SK-MEL-5 (cell line): ENCODE data around the gene DNAJC6. TPM values are rescaled to one million over a fixed set of nuclear protein-coding genes. Genes with fewer than 3 reads are reported as not detected.
"Not testable (repeated sequence)": the region's sequence is repeated elsewhere in the genome, so short reads cannot be mapped to it uniquely, and the experiment has no call there.

Experiments used
- DNase-seq: peaks from one replicate; pipeline ENCODE4 v3.0.0-alpha.2; 2016; ENCODE audit warnings: low read depth, low spot score
- in situ Hi-C: cut with HindIII; loops from 2 replicates; pipeline ENCODE4 v1.10.0; 2016; ENCODE audit warnings: low sequenced_read_pairs, high pct_unique_total_duplicates, low pct_unique_long_range_greater_than_20kb
- total RNA-seq: library from RNA; depleted of rRNA; stranded (reverse); fragments of >200 nt; shearing (Covaris generic); gene quantifications from 2 replicates; pipeline ENCODE4 v1.2.3, GENCODE V29; 2014

The DNAJC6 gene
- total RNA-seq, 1 experiment from 2014 or later = 0.40 TPM

DNA sequence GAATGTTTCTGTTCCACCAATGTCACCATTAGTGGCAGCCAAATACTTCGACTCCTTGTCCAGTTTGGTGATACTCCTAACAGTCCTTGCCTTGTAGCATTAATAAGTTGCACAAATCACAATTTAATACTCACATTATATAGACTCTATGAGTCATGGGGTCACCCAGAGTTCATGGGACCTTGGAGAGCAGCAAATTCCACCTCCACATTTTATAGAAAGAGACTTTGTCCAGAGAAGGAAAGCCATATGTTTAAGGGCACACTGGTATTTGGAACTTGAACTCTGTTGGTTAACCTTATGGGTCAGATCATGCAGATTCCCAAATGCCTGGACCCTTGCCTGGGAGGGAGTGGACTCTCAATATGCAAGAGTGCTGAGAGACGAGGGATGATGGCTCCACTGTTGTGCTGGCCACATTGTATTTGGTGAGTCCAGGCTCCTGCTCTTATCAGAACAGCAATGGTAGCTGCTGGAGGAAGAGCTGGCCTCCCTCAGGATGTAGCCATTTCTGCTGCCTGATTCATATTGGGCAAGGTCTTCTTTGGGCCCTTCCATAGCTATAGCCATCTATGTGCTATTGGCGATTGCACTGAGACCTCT lies 30.6 kb downstream of the DNAJC6 start:
- DNase-seq = no peak
- in situ Hi-C loops = no loop called here

DNA sequence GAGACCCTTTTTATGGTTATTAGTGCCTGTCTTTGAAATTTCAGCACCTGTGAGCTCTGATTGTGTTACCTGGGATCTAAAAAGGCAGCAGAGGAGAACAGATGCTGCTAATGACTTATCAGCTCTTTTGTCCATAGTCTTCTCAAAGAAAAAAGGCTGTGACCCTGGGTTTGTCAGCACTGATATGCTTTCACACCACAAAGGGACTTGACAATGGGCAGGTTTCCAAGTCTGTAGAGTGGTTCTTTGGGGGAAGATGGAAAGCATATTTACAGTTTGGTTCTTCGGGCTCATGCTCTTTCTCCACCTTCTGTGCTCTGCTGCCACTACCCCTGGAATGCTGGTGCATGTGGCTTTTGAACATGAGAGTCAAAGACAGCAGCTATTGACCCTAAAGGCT lies 32.0 kb downstream of the DNAJC6 start:
- in situ Hi-C loops = no loop called here

DNA sequence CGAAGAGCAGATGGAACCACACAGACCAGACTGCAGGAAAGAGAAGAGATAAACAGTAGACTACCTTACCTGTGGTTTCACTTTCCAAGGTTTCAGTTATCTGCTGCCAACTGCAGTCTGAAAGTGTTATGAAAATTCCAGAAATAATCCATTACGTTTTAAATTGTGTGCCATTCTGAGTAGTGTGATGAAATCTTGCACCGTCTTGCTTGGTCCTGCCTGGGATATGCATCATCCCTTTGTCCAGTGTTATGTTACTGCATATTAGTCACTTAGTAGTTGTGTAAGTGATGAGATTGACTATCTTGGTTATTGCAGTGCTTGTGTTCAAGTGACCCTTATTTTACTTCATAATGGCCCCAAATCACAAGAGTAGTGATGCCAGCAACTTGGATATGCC lies 33.9 kb downstream of the DNAJC6 start:
- no peak for DNase-seq
- in situ Hi-C loops = no loop called here

More for the DNA sequence above, 32.0 kb downstream of the DNAJC6 start:
- DNase-seq = no peak

DNA sequence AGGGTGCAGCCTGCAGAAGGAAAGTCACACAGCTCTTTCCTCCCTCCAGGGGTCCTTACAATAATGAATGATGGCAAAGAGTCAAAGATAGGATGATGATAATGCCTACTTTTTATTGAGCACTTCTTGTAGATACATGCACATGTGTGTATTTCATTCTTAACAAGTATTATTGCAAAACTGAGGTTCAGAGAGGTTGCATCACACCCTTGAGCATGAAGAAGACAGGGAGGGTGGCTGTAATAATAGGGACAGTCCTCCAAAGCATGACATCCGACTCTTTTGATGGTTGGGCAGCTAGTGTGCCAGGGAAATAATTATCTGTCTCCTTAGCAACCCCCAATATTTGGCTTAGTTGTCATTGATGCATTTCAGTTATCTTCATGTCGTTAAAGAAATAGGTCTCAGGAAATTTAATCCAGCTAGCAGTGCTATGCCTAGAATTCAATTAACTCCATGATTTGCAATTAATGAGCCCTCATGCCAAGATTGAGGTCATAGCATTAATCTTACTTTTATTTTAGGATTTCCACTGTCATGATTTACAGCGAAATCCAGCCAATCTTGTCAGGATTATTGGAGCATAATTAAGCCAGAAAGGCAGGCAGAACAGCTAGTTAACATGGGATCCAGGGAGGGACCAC lies 35.0 kb downstream of the DNAJC6 start:
- DNase-seq = no peak
- in situ Hi-C loops = no loop called here

DNA sequence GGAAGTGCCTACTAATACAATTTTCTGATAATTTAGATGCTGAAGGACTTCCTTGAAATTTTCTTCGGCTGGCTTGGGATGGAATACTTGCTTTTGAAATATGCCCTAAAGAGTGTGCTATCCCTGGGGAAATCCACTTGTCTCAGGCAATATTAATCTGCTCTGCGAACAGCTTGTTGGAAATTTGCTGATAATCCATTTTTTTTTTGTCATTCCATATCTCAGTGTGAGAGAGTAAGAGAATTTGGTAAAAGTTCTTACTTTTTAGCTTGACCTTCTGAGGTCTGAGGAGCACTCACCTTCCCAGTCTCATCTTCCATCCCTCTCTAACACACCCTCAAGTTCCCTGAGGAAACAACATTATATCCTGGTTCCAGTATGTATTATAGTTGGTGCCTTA lies 36.8 kb downstream of the DNAJC6 start:
- in situ Hi-C loops = no loop called here
- DNase-seq = no peak

DNA sequence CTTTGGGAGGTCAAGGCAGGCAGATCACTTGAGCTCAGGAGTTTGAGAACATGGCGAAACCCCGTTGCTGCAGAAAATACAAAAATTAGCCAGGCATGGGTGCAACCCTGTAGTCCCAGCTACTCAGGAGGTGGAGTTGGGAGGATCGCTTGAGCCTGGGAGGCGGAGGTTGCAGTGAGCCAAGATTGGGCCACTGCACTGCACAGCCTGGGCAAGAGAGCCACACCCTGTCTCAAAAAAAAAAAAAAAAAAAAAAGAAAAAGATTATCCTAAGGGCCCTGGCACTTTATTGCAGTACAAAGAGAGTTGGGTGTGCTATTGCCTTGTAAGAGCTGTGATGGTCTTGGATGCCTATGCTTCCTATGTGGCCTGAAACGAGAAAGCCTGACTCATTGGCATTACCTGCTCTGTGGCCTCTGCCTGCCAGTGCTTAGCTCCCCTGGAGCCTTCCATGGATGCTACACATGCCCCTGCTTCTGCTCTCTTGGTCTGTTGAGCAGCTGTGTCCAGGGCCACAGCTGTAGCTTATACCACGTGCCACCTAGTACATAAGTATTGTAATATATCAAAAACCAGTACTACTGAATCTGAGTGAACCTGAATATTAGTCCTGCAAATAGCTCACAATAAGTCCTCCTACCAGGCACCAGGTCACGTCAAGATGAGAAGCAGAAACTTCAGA lies 45.8 kb downstream of the DNAJC6 start:
- DNase-seq = no peak
- in situ Hi-C loops = no loop called here

DNA sequence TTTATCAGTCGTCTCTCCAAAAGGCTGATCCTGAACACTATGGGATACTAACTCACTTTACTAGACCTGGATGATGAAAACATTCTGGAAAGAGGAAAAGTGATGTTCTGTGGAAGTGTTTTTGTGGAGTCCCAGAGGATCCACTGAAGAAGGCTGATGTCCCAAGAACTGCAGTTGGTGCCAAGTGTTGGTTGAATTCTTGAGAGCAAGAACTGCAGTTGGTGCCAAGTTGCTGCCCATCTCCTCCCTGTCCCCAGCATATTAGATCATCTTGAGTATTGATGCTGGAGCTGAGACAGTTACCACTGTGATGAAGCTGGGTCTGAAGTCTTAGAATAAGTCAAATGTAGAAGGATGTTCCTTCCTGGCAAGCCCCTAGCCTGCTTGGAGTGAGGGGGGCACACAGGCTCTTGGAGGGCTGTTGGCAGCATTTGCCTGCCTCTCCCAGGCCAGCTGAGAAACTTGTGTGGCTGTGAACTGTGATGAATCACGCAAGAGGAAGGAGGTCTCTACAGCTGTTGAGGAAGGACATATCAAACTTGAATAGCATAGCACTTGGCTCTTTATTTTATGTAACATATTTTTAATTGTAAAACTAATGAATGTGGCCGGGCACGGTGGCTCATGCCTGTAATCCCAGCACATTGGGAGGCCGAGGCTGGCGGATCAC lies 48.1 kb downstream of the DNAJC6 start:
- in situ Hi-C loops = no loop called here
- DNase-seq = no peak

DNA sequence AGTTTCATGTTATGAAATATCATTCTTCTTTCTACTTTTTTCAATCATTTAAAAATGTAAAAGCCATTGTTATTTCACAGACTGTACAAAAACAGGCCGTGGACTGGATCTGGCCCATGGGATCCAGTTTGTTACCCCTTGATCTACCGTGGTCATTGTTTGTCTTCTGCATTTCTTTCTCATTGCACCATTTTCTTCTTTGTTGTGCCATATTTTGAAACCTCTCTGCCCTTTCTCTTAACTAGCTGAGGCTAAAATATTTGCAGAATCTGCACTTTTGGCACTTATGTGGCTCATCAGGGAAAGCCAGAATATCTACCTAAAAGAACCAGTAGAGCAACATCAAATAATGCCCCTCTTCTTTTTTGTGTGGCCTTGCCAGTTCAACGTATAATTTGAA lies 50.5 kb downstream of the DNAJC6 start:
- in situ Hi-C loops = no loop called here
- DNase-seq = no peak

DNA sequence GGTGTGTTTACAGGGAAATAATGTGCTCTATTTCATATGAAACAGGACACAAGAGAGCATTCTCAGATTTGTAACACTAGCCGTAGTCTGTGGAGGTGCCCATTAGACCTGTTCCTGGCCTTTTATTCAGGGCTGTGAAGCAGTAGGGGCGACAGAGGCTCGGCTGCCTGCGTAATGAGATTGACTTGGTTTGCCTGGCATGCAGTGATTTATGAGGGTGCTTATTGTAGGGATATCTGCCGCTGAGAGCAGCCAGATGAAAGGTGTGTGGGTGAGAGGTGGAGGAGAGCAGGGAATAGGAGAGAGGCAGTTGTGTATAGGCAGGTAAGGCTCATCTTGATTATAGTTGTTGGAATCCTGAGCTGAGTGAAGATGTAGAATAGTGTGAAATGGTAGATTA lies 51.3 kb downstream of the DNAJC6 start:
- DNase-seq = no peak
- in situ Hi-C loops = no loop called here

DNA sequence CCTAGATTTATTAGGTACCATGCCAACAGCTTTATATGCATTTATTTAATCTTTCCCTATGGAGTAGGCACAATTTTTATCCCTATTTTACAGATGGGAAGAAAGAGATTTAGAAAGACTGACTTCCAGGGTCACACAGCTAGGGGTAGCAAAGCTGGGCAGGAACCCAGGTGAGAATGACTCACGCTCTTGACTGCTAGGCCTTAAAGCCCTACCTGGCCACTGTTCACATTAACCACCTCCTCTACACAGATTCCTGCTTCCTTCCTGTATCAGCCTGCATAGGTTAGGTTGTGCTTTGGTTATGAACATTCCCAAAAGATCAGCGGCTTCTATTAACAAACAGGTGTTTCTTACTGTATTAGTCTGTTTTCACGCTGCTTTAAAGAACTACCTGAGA lies 53.2 kb downstream of the DNAJC6 start:
- in situ Hi-C loops = no loop called here
- DNase-seq = no peak

DNA sequence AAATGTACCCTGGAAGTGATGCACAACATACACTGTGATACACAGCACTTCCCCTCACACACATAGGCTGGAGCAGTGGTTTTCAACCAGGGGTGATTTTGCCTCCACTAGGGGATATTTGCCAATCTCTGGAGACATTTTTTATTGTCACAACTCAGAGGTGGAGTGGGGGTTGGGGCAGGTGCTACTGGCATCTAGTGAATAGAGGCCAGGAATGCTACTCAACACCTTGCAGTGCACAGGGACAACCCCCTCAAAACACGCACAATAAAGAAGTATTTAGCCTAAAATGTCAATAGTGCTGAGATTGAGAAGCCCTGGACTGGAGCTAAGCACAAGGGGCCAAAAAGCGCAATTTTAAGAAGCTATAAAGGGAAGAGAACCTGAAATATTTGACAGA lies 54.1 kb downstream of the DNAJC6 start:
- no peak for DNase-seq
- in situ Hi-C loops = no loop called here

DNA sequence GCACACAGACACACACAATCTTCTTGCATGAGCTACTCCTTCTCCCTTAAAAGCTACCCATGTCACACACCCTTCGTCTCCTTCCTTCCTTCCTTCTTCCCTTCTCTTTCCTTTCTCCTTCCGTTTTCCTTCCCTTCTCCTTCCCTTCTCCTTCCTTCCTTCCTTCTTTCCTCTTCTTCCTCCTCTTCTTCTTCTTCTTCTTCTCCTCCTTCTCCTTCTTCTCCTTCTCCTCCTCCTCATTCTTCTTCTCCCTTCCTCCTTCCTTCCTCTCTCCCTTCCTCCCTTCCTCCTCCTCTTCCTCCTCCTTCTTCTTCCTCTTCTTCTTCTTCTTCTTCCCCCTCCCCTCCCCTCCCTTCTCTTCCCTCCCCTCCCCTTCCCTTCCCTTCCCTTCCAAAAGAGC lies 59.1 kb downstream of the DNAJC6 start:
- in situ Hi-C loops = no loop called here

DNA sequence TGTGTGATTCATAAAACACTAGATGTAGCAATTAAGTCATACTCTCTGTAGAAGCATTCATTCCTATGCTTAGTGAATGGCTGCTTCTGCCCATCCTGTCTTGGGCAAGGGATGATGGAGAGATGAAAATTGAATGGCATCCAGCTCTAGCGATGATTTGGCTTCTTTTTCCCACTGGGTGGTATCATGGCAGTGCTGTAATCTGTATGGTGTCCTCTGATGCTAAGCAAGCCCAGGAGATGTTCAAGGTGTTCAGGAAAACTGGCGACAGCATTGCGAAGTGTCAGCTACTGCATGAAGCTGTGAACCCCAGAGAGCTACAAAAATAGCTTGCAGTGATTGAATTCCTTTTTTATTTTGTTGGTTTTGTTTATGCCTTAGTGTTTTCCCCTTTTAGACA lies 62.2 kb downstream of the DNAJC6 start:
- in situ Hi-C loops = no loop called here
- DNase-seq = no peak

More for the DNA sequence above, 59.1 kb downstream of the DNAJC6 start:
- DNase-seq = no peak

DNA sequence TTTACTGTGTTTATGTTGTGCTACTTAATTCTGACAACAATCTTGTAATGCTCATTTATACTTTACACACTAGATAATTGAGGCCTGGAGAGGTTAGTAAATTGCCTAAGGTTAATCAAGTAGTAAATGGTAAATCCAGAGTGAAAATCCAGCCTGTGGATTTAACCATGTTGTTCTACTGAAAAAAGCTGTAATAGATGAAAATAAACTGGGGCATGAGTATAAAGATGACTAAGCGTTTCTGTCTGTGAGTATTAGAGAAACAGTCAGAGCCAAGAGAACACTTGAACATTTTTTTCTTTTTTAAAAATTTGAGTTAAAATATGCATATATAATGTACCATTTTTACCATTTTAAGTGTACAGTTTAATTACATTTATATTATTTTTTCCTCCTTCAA lies 63.2 kb downstream of the DNAJC6 start:
- in situ Hi-C loops = no loop called here
- no peak for DNase-seq

DNA sequence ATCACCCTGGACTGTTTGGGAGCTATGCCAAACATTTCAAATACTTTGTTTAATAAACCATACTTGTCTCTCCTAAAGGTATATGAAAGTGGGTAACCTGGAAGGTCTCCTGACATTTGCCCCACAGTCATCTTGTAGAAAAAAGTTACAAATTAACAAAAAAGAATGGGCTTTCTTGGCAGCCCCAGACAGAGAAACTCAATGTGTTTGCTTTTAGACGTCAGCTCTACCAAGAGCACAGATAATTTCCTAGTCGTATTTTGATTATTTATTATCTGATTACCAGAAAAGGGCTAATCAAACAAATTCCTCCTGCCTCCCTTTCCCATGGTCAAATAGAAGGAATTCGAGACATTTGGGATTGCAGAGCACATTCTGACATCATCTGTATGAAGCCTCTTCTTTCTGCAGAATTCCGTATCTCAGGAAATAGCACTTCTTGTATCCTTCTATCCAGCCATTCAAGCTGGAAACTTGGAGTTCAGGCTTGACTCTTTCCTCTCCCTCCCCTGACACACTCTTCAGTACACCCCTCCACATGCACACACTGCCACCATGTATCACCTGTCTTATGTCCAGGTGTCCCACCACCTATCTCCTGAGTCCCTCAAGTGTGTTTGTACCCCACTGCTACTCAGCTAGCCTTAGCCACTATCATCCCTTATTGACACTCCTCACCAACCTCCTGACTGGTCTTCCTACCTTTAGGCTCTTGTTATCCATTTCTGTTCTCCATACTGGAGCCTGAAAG lies 68.3 kb downstream of the DNAJC6 start:
- in situ Hi-C loops = no loop called here
- DNase-seq = no peak

DNA sequence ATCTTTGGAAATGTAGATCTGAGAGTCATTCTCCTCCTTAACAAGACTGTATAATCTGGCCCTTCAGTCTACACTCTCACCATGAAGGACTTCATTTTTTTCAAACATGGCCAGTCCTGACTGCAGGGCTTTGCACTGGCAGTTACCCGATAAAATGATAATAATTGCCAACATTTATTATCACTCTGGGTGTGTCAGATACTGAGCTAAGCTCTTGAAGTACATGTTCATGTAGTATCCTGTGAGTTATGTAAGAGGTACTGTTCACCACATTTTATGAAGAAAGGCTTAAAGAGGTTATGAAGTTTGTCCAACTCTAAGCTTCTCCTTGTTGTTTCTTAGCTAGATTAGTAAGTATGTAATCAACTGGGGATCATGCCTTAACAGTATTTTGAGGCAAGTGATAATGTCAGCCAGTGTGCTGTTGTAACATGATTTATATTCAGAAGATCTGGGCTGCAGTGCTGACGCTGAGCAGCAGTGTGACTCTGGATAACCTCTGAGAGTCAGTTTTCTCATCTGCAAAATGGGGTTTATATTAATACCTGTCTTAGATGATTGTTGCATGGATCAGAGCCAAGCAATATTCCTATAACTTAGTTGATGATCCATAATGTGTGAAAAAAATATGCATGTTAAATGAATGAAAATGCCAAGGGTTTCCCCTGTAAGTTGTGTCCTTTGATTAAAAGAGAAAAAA lies 69.1 kb downstream of the DNAJC6 start:
- no peak for DNase-seq
- in situ Hi-C loops = no loop called here

DNA sequence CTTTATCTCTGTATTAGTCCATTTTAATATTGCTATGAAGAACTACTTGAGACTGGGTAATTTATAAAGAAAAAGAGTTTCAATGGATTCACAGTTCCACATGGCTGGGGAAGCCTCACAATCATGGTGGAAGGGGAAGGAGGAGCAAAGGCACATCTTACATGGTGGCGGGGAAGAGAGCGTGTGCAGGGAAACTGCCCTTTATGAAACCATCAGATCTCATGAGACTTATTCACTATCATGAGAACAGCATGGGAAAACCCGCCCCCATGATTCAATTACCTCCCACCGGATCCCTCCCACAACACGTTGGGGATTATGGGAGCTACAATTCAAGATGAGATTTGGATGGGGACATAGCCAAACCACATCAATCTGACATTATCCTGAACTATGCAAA lies 75.1 kb downstream of the DNAJC6 start:
- in situ Hi-C loops, DNase-seq: not testable (repeated sequence)
